EH (cell line): Measurements from ENCODE around the gene OTOG.

Experiments
- DNase-seq: peaks from one replicate; pipeline ENCODE4 v3.0.0-alpha.2; 2015; ENCODE audit warnings: low read depth

The OTOG gene

GRCh38 chr11:17561526-17561925, 14.5 kb downstream of the OTOG start:
- DNase-seq: no peak

- DNase-seq: no peak
Measured at GRCh38 chr11:17563231-17563646, 16.2 kb downstream of the OTOG start.

GRCh38 chr11:17563961-17564686, 17.1 kb downstream of the OTOG start:
- no peak for DNase-seq

- DNase-seq: no peak
Measured at GRCh38 chr11:17564687-17565042, 17.6 kb downstream of the OTOG start.

DNA sequence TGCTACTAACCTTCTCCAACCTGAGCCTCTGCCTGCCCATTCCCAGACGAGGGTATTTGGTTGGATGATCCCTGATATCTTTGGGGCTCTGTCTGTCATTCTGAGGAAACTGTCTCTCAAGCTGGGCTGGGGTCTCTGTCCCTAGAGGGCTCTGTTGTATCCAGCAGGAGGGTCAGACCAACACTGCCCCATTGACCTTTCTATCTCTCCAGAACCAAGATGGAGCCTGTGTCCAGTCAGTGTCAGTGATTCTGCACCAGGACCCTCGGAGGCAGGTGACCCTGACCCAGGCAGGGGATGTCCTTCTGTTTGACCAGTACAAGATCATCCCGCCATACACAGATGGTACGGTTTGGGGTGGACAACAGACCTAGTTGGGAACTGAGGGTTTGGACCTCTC, 21.9 kb downstream of the OTOG start:
- no peak for DNase-seq

DNA sequence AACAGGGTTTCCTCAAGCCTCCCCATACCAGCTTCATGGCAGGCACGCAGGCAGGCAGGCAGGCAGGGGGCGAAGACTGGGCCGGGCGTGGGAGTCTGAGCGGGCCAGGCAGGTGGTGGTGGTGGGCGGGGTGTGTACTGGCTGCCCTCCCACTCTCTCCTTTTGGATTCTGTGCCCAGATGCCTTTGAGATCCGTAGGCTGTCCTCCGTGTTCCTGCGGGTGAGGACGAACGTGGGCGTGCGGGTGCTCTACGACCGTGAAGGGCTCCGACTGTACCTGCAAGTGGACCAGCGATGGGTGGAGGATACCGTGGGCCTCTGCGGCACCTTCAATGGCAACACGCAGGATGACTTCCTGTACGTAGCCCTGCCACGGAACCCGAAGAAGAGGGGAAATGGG, 23.0 kb downstream of the OTOG start:
- DNase-seq: no peak

GRCh38 chr11:17571431-17572358, 24.6 kb downstream of the OTOG start:
- DNase-seq: no peak

DNA sequence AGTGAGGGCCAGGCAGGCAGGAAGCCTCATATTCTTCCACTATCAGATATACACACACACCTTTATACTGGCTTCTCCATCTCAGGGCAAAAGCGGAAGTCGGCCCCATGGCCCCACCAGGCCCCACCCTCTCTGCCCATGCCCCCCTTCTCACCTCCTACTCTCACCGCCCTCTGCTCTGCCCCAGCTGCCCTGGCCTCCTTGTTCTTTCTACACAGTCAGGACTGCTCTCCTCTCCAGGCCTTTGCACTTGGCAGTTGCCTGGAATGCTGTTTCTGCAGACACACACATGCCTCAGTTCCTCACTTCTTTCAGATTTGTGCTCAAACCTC, 25.3 kb downstream of the OTOG start:
- DNase-seq: no peak

GRCh38 chr11:17572791-17573460, 25.9 kb downstream of the OTOG start:
- no peak for DNase-seq

- DNase-seq: no peak
Measured at GRCh38 chr11:17573526-17573925, 26.5 kb downstream of the OTOG start.

GRCh38 chr11:17574141-17575091, 27.4 kb downstream of the OTOG start:
- DNase-seq: no peak

- DNase-seq: no peak
Measured at GRCh38 chr11:17575431-17576425, 28.7 kb downstream of the OTOG start.

- DNase-seq: no peak
Measured at GRCh38 chr11:17578296-17578695, 31.2 kb downstream of the OTOG start.

- DNase-seq: no peak
Measured at GRCh38 chr11:17578958-17579357, 31.9 kb downstream of the OTOG start.

DNA sequence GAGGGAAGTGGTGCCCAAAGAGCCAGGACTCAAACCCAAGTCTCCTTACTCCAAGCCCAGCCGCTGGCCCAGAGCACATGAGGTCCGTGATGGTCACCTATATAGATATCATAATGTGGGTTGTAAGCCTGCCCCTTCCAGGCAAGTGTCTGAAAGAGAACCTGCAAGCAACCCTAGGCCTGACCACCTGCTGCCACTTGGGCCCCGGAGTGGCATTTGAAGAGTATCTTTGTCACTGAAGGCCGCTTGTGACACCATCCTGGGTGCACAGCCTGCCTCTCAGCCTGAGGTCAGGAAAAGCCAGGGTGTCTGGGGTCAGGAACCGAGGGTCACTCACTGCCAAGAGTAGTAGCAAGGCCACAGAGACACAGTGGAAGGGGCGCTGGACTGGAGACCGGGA, 32.4 kb downstream of the OTOG start:
- no peak for DNase-seq

DNA sequence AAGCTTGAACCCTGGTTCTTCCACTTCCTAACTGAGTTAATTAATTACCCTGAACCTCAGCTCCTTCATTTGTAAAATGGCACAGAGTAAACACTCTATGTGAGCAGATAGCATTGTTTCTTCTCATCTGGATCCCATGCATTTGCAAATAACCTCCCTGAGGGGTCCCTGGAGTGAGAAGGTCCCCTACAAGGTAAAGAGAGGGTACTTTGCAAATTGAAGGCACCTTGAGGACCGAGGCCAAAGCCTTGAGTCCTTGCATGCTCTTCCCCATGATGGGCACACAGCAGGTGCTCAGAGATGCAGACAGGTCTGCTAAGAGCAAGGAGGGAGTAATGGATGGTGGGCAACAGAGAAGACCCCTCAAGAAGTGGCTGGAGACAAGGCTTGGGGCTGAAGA, 33.2 kb downstream of the OTOG start:
- no peak for DNase-seq

GRCh38 chr11:17581036-17581731, 34.1 kb downstream of the OTOG start:
- DNase-seq: no peak

DNA sequence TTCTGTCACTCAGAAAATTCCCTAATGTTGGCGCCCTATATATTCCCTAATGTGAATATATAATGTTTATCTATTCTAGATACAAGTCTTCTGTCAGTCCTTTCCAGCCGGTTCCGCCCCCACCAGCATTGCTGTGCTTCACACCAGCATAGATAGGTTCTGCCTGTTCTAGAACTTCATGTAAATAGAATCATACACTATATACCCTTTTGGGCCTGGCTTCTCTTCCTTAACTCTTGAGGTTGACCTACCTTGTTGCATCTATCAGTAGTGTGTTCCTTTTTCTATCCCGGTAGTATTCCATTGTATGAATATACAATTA, 34.6 kb downstream of the OTOG start:
- DNase-seq: no peak

GRCh38 chr11:17585911-17586695, 39.0 kb downstream of the OTOG start:
- DNase-seq: no peak
